ENCODE measurements around the gene STK11IP.

Gene STK11IP

DNA sequence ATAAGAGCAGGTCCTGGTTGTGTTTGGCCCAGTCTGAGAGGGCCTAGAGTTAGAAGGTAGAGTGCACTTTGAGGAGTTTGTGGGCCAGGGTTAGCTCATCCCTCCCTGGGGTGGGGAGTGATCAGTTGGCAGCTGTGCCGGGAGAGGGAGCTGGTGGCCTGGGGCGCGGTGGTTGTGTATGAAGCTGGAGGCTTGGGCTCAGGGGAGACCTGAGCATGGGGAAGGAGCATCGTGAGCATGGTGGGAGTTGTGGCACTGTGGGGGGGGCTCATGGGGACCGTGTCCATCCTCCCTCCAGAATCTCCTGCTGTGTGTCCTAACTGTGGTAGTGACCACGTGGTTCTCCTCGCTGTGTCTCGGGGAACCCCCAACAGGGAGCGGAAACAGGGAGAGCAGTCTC, 13.6 kb downstream of the STK11IP start:
- 98% methylated on average over 9 of the region's 9 CpGs for WGBS (ENCODE audit: insufficient coverage)
- H3K4me3 ChIP-seq (ENCODE audit: control insufficient read depth in 1 of 7, extremely low read depth in 1 of 7, insufficient read depth in 4 of 7, low read depth in 2 of 7, low read length in 6 of 7), result no peak overlapping the region
- no peak for DNase-seq
- peaks cover 7 to 75% (median 52%) of the 10 kb centered on the region in 4 experiments for H3K36me3 ChIP-seq (ENCODE audit: control insufficient read depth in 4 of 4, insufficient read depth in 4 of 4, low read length in 3 of 4)
- POLR2A ChIA-PET, result no interaction called here
- no peaks in the 10 kb centered on the region for H3K9me3 ChIP-seq (ENCODE audit: control extremely low read depth in 1 of 5, control insufficient read depth in 4 of 5, insufficient read depth in 2 of 5, low read depth in 1 of 5, low read length in 4 of 5)
- CTCF ChIA-PET, result interaction anchor here (1.3 to 1.4 kb wide), 3 partner anchors 9 to 51 kb away, joined by 3 to 5 read pairs (median 4); no protein-coding TSS in a partner anchor
- peaks cover 0 to 18% (median 10%) of the 10 kb centered on the region in 4 experiments for H3K4me1 ChIP-seq (ENCODE audit: control extremely low read depth in 1 of 4, control insufficient read depth in 4 of 4, insufficient read depth in 4 of 4, low read length in 3 of 4)
- no peak overlapping the region for H3K27ac ChIP-seq (ENCODE audit: insufficient read depth in 1 of 2, low read depth in 1 of 2, low read length in 2 of 2, poor library complexity in 1 of 2, severe bottlenecking in 2 of 2)
- no peaks in the 10 kb centered on the region for H3K27me3 ChIP-seq (replicated peaks in 2 of 5; ENCODE audit: control insufficient read depth in 4 of 5, insufficient read depth in 5 of 5, low read length in 4 of 5)

DNA sequence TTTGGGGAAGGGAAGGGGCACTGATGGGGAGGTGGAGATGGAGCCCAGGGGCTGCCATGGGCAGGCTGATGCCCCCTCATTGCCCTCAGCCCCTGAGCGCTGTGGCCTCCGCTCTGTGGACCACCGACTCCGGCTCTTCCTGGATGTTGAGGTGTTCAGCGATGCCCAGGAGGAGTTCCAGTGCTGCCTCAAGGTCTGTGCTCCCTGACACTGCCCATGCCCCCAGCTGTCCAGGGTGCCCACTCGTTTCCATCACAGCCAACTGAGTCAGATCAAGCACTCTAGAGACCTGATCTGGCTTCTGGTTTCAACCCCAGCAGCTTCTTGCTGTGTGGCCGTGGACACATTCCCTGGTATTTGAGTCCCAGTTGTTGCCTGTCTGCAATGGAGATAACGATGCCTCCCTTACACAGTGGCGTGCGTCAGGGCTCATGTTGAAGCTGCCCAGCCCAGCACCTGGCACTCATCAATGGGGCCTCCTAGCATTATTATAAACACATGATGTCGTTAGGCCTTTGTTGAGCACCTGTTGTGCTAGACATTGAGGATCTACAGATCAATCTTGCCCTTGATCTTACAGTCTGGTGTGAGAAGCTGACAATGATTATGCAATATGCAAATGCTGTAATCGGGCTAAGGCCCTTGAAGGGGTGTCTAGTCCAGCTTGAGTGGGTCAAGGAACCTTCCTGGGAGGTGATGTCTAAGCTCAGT, 14.4 kb downstream of the STK11IP start:
- H3K9me3 ChIP-seq (ENCODE audit: control extremely low read depth in 1 of 5, control insufficient read depth in 4 of 5, insufficient read depth in 2 of 5, low read depth in 1 of 5, low read length in 4 of 5), result no peaks in the 10 kb centered on the region

DNA sequence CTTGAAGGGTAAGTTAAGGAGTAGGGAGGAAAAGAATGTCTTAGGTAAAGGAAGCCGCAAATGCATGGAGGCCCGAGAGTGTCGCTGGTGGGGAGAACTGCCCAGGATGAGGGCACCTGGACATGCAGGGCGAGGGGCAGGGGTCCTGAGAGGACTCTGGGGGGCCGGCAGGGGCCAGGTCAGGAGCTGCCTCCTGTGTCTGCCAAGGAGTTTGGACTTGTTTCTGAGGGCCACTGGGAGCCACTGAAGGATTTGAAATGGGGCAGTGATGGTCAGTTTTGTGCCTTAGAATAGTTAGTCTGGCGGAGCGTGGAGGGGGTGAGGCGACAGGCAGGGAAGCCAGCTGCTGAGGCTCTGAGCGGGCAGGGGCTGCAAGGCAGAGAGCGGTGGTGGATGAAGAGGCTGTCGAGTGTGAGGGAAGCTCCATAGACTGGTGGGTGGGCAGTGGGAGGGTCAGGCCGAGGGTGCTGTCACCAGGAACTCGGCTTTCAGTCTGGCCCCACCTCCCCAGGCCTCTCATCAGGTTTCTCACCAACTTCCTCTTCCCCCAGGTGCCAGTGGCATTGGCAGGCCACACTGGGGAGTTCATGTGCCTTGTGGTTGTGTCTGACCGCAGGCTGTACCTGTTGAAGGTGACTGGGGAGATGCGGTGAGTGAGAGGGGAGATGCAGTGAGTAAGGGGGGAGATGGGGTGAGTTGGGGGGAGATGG, 15.1 kb downstream of the STK11IP start:
- H3K9me3 ChIP-seq (ENCODE audit: control extremely low read depth in 1 of 5, control insufficient read depth in 4 of 5, insufficient read depth in 2 of 5, low read depth in 1 of 5, low read length in 4 of 5), result no peaks in the 10 kb centered on the region
- peaks cover 0 to 16% (median 10%) of the 10 kb centered on the region in 4 experiments for H3K4me1 ChIP-seq (ENCODE audit: control extremely low read depth in 1 of 4, control insufficient read depth in 4 of 4, insufficient read depth in 4 of 4, low read length in 3 of 4)
- no peaks in the 10 kb centered on the region for H3K27me3 ChIP-seq (replicated peaks in 2 of 5; ENCODE audit: control insufficient read depth in 4 of 5, insufficient read depth in 5 of 5, low read length in 4 of 5)
- ChIA-PET CTCF (interaction anchor here (0.7 to 1.4 kb wide), 2 partner anchors 19 to 71 kb away, joined by 3 to 5 read pairs; no protein-coding TSS in a partner anchor), POLR2A (no interaction called here)
- H3K27ac ChIP-seq (ENCODE audit: insufficient read depth in 1 of 2, low read depth in 1 of 2, low read length in 2 of 2, poor library complexity in 1 of 2, severe bottlenecking in 2 of 2), result no peak overlapping the region
- peak; percentile 26 to 87 (median 74) for DNase-seq
- H3K36me3 ChIP-seq (ENCODE audit: control insufficient read depth in 4 of 4, insufficient read depth in 4 of 4, low read length in 3 of 4), result peaks cover 7 to 65% (median 45%) of the 10 kb centered on the region in 4 experiments
- no peak overlapping the region for H3K4me3 ChIP-seq (ENCODE audit: control insufficient read depth in 1 of 7, extremely low read depth in 1 of 7, insufficient read depth in 4 of 7, low read depth in 2 of 7, low read length in 6 of 7)
- WGBS (ENCODE audit: insufficient coverage), result 87% methylated on average over 9 of the region's 15 CpGs

More for the DNA sequence above, 14.4 kb downstream of the STK11IP start:
- ChIA-PET CTCF (interaction anchor here (0.7 to 1.4 kb wide), 4 partner anchors 8 to 71 kb away, joined by 3 to 5 read pairs (median 4); no protein-coding TSS in a partner anchor), POLR2A (no interaction called here)
- DNase-seq, result no peak
- Histone ChIP-seq H3K36me3 (ENCODE audit: control insufficient read depth in 4 of 4, insufficient read depth in 4 of 4, low read length in 3 of 4) (peaks cover 7 to 69% (median 49%) of the 10 kb centered on the region in 4 experiments), H3K27ac (ENCODE audit: insufficient read depth in 1 of 2, low read depth in 1 of 2, low read length in 2 of 2, poor library complexity in 1 of 2, severe bottlenecking in 2 of 2) (no peak overlapping the region), H3K4me3 (ENCODE audit: control insufficient read depth in 1 of 7, extremely low read depth in 1 of 7, insufficient read depth in 4 of 7, low read depth in 2 of 7, low read length in 6 of 7) (no peak overlapping the region), H3K4me1 (ENCODE audit: control extremely low read depth in 1 of 4, control insufficient read depth in 4 of 4, insufficient read depth in 4 of 4, low read length in 3 of 4) (peaks cover 0 to 18% (median 10%) of the 10 kb centered on the region in 4 experiments), H3K27me3 (replicated peaks in 2 of 5; ENCODE audit: control insufficient read depth in 4 of 5, insufficient read depth in 5 of 5, low read length in 4 of 5) (no peaks in the 10 kb centered on the region)
- 90% methylated on average over 12 of the region's 12 CpGs for WGBS (ENCODE audit: insufficient coverage)

DNA sequence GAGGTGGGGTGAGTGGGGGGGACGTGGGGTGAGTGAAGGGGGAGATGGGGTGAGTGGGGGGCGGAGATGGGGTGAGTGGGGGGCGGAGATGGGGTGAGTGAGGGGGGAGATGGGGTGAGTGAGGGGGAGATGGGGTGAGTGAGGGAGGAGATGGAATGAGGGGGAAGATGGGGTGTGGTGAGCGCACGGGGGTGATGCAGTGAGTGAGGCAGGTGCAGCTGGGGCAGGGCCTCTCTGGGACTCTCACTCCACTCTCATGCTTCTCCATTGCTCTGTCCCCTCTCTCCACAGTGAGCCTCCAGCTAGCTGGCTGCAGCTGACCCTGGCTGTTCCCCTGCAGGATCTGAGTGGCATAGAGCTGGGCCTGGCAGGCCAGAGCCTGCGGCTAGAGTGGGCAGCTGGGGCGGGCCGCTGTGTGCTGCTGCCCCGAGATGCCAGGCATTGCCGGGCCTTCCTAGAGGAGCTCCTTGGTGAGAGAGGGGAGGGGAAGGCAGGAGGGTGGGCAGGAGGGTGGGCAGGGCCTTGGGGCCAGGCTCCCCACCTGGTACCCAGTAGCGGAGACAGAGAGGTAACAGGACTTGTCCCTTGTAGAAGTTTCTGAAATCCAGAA, 15.9 kb downstream of the STK11IP start:
- POLR2A ChIA-PET, result interaction anchor here (0.6 kb wide), 1 partner anchor 1387 kb away, joined by 3 read pairs; no protein-coding TSS in a partner anchor
- H3K27me3 ChIP-seq (replicated peaks in 2 of 5; ENCODE audit: control insufficient read depth in 4 of 5, insufficient read depth in 5 of 5, low read length in 4 of 5), result no peaks in the 10 kb centered on the region
- H3K9me3 ChIP-seq (ENCODE audit: control extremely low read depth in 1 of 5, control insufficient read depth in 4 of 5, insufficient read depth in 2 of 5, low read depth in 1 of 5, low read length in 4 of 5), result no peaks in the 10 kb centered on the region
- no peak overlapping the region for H3K4me3 ChIP-seq (ENCODE audit: control insufficient read depth in 1 of 7, extremely low read depth in 1 of 7, insufficient read depth in 4 of 7, low read depth in 2 of 7, low read length in 6 of 7)
- no peak overlapping the region for H3K27ac ChIP-seq (ENCODE audit: insufficient read depth in 1 of 2, low read depth in 1 of 2, low read length in 2 of 2, poor library complexity in 1 of 2, severe bottlenecking in 2 of 2)
- H3K4me1 ChIP-seq (ENCODE audit: control extremely low read depth in 1 of 4, control insufficient read depth in 4 of 4, insufficient read depth in 4 of 4, low read length in 3 of 4), result peaks cover 0 to 11% (median 7%) of the 10 kb centered on the region in 4 experiments
- CTCF ChIA-PET, result no interaction called here
- 100% methylated on average over 3 of the region's 11 CpGs for WGBS (ENCODE audit: insufficient coverage)
- DNase-seq, result no peak
- peaks cover 7 to 56% (median 39%) of the 10 kb centered on the region in 4 experiments for H3K36me3 ChIP-seq (ENCODE audit: control insufficient read depth in 4 of 4, insufficient read depth in 4 of 4, low read length in 3 of 4)

DNA sequence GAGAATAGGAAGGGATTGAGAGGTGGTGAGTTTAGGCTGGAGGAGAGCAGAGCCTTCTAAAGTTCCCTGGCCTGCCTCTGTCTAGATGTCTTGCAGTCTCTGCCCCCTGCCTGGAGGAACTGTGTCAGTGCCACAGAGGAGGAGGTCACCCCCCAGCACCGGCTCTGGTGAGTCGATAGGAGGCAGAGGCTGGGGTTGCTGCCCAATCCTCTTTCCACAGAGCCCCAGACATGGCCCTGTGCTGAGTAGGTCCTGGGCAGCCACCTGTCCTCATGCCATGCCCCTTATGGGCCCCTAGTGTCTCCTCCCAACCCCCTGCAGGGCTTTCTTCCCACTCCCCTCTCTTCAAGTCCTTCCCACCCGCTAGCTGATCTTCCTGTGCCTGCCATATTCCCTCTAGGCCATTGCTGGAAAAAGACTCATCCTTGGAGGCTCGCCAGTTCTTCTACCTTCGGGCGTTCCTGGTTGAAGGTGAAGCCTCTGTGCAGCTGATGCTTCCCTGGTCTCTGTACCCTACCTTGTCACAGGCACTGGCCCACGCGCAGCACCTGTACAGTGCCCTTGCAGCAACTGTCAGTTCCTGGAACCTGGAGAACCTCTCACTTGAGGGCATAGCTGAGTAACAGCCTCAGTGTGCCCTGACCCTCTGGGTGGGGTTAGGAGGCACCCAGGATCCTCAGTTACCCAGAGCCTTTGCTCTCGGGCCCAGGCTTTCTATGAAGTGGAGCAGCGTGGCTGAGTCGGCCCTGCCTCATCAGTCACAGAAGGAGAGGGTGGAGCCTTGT, 16.6 kb downstream of the STK11IP start:
- no peak overlapping the region for H3K4me3 ChIP-seq (ENCODE audit: control insufficient read depth in 1 of 7, extremely low read depth in 1 of 7, insufficient read depth in 4 of 7, low read depth in 2 of 7, low read length in 6 of 7)
- no peaks in the 10 kb centered on the region for H3K27me3 ChIP-seq (replicated peaks in 2 of 5; ENCODE audit: control insufficient read depth in 4 of 5, insufficient read depth in 5 of 5, low read length in 4 of 5)
- CTCF ChIA-PET, result interaction anchor here (0.6 kb wide), 1 partner anchor 222 kb away, joined by 4 read pairs; no protein-coding TSS in a partner anchor
- no peak overlapping the region for H3K27ac ChIP-seq (ENCODE audit: insufficient read depth in 1 of 2, low read depth in 1 of 2, low read length in 2 of 2, poor library complexity in 1 of 2, severe bottlenecking in 2 of 2)
- 96% methylated on average over 9 of the region's 11 CpGs for WGBS (ENCODE audit: insufficient coverage)
- POLR2A ChIA-PET, result no interaction called here
- peaks cover 7 to 49% (median 34%) of the 10 kb centered on the region in 4 experiments for H3K36me3 ChIP-seq (ENCODE audit: control insufficient read depth in 4 of 4, insufficient read depth in 4 of 4, low read length in 3 of 4)
- H3K4me1 ChIP-seq (ENCODE audit: control extremely low read depth in 1 of 4, control insufficient read depth in 4 of 4, insufficient read depth in 4 of 4, low read length in 3 of 4), result peaks cover 0 to 11% (median 7%) of the 10 kb centered on the region in 4 experiments
- DNase-seq, result no peak
- H3K9me3 ChIP-seq (ENCODE audit: control extremely low read depth in 1 of 5, control insufficient read depth in 4 of 5, insufficient read depth in 2 of 5, low read depth in 1 of 5, low read length in 4 of 5), result no peaks in the 10 kb centered on the region

DNA sequence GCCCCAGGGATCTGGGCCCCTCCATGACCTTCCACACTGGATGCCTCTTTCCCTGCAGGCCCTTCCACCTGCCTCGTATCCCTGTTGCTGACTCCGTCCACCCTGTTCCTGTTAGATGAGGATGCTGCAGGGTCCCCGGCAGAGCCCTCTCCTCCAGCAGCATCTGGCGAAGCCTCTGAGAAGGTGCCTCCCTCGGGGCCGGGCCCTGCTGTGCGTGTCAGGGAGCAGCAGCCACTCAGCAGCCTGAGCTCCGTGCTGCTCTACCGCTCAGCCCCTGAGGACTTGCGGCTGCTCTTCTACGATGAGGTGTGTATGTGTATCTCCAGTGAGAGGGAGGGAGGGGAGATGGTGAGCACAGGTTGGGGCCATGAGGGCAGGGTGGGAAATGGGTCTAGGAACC, 17.4 kb downstream of the STK11IP start:
- Histone ChIP-seq H3K9me3 (ENCODE audit: control extremely low read depth in 1 of 5, control insufficient read depth in 4 of 5, insufficient read depth in 2 of 5, low read depth in 1 of 5, low read length in 4 of 5) (no peaks in the 10 kb centered on the region), H3K4me1 (ENCODE audit: control extremely low read depth in 1 of 4, control insufficient read depth in 4 of 4, insufficient read depth in 4 of 4, low read length in 3 of 4) (peaks cover 0 to 11% (median 7%) of the 10 kb centered on the region in 4 experiments), H3K27ac (ENCODE audit: insufficient read depth in 1 of 2, low read depth in 1 of 2, low read length in 2 of 2, poor library complexity in 1 of 2, severe bottlenecking in 2 of 2) (no peak overlapping the region), H3K4me3 (ENCODE audit: control insufficient read depth in 1 of 7, extremely low read depth in 1 of 7, insufficient read depth in 4 of 7, low read depth in 2 of 7, low read length in 6 of 7) (no peak overlapping the region), H3K36me3 (ENCODE audit: control insufficient read depth in 4 of 4, insufficient read depth in 4 of 4, low read length in 3 of 4) (peaks cover 7 to 42% (median 30%) of the 10 kb centered on the region in 4 experiments), H3K27me3 (replicated peaks in 2 of 5; ENCODE audit: control insufficient read depth in 4 of 5, insufficient read depth in 5 of 5, low read length in 4 of 5) (no peaks in the 10 kb centered on the region)
- DNase-seq, result no peak
- ChIA-PET POLR2A (interaction anchor here (1.0 kb wide), 1 partner anchor 12 kb away, joined by 3 read pairs; no protein-coding TSS in a partner anchor), CTCF (interaction anchor here (1.6 to 2.7 kb wide), 2 partner anchors 13 to 27 kb away, joined by 4 to 8 read pairs; no protein-coding TSS in a partner anchor)
- WGBS (ENCODE audit: insufficient coverage), result 97% methylated on average over 11 of the region's 11 CpGs

Measured in common myeloid progenitor, CD34-positive (primary cell).